ENCODE data around the gene NPIPA5.
"Not testable (repeated sequence)": the region's sequence is repeated elsewhere in the genome, so short reads cannot be mapped to it uniquely, and the experiment has no call there.

The NPIPA5 gene

DNA sequence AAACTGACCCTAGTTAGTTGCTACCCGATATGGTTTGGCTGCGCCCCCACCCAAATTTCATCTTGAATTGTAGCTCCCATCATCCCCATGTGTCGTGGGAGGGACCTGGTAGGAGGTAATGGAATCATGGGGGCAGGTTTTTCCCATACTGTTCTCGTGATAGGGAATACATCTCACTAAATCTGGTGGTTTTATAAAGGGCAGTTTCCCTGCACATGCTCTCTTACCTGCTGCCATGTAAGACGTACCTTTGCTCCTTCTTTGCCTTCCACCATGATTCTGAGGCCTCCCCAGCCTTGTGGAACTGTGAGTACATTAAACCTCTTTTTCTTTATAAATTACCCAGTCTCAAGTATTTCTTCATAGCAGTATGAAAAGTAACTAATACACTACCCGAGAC, 10.0 kb upstream of the NPIPA5 start:
- not testable (repeated sequence) for DNase-seq

- not testable (repeated sequence) for DNase-seq
Measured at GRCh38 chr16:15382810-15383209, 4.7 kb upstream of the NPIPA5 start.

DNA sequence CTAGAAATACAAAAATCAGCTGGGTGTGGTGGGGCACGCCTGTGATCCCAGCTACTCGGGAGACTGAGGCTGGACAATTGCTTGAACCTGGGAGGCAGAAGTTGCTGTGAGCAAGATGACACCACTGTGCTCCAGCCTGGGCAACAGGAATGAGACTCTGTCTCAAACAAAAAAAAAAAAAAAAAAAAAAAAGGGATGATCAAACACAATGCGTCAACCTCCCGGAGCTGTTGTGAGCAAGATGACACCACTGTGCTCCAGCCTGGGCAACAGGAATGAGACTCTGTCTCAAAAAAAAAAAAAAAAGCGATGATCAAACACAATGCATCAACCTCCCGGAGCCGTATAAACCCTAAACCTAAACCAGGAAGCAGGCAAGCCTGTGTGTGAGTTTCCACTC, 20.6 kb downstream of the NPIPA5 start:
- not testable (repeated sequence) for DNase-seq

DNA sequence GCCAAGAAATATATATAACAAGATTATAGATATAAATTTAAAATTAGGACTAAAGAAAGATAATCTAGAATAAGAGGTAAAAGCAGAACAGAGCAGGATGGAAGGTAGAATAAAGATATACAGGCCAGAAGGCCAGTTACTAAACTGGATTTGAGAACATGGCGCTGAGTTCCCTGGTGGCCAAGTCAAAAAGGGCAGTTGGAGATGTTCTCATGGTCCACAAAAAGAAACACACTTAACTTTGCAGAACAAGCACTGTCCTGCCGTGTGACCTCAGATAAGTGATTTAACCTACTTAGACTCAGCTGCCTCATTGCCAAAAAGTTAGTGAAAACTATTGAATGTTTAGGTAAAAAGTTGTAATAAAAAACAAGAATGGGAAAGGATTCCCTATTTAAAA, 23.2 kb downstream of the NPIPA5 start:
- DNase-seq, result not testable (repeated sequence)

GRCh38 chr16:15352852-15353251, 25.2 kb downstream of the NPIPA5 start:
- not testable (repeated sequence) for DNase-seq

- DNase-seq, result not testable (repeated sequence)
Measured at GRCh38 chr16:15351745-15352144, 26.3 kb downstream of the NPIPA5 start.

- not testable (repeated sequence) for DNase-seq
Measured at GRCh38 chr16:15351251-15351650, 26.8 kb downstream of the NPIPA5 start.

DNA sequence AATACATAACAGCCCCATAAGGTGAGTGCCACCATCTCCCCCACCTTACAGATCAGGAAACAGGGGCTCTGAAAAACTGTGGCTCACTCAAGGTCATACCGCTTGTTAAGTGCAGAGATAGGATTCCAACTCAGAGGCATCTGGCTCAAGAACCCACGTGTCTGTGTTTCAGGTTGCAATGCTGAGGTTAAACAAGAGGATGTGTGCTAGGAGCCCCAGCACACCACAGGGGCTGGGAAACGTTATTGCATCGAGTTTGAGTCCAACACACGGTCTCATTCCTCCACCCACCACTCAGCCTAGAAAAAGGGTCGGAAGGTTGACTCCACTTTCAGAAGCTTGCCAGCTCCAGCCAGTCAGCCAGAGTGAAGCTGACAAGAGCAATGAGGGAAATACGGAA, 29.4 kb downstream of the NPIPA5 start:
- not testable (repeated sequence) for DNase-seq

GRCh38 chr16:15342337-15342736, 35.8 kb downstream of the NPIPA5 start:
- DNase-seq, result not testable (repeated sequence)

DNA sequence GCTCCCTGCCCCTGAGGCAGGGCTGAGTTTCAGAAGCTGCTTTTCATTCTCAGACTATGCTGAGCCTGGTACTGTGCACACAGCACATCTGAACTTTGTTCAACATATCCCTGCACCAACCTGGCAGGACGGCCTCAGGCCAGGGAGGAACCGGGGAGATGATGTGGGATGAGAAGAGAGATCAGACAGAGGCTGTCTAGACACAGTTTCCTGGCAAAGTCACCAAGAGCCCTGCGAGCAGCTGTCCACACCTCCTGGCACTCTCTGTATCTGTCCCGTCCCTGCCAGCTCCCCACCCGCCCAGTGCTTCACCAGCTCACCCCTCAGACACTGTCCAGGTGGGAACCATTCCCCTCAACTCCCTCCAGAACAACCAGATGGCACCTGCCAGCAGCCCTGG, 39.1 kb downstream of the NPIPA5 start:
- DNase-seq, result not testable (repeated sequence)

DNA sequence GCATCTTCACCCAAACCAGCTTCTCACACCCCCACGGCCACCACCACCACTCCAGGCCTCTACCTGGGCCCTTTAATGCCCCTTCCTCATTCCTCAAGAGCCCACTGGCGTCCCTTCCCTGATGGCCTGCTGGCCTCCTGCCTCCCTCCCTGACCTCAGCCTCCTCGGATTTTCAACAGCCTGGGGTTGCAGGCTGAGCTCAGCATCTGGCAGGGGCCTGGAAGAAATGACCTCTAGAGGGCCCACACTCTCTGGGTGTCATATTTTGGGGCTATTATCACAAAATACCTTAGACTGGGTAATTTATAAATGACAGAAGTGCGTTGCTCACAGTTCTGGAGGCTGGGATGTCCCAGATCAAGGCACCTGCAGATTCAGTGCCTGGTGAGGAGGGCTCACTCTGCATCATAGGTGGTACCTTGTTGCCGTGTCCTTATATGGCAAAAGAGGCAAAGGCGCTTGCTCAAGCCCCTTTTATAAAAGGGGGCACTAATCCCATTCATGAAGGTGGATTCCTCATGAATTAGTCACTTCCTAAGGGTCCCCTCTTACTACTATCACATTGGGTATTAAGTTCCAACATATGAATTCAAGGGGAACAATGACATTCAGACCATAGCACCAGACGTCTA, 40.0 kb downstream of the NPIPA5 start:
- DNase-seq, result not testable (repeated sequence)

DNA sequence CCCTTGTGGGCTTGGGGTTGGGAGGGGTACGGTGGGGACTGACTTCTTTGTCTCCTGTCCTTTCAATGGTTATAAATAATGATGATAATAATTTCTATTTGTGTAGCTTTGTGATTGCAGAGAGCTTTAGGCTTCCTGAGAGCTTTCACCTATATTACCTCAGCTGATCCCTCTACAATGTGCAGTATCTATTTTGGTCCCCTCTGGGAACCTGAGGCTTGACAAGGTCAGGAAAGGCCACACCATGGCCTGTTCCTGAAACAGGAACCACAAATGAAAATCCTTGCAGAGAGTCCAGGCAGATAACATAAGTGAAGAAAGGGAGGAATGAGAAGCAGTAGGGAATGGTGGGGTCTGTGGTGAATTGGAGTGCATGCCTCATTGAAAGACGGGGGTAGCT, 42.5 kb downstream of the NPIPA5 start:
- not testable (repeated sequence) for DNase-seq

DNA sequence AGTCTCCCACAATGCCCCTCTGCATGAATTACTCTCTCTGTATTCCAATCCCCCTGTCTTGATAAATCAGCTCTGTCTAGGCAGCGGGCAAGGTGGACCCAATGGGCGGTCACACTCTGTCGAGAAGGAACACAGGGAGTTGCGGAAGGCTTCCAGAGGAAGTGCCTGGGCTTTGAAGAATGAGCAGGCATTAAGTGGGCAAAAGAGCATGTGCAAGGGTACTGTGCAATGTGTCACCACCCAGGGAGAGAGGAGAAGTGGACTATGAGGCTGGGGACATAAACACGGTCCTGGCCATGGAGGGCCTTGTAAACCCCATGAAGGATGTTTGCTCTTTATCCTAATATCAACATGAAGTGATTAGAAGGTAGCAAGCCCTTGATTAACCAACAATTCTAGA, 44.1 kb downstream of the NPIPA5 start:
- DNase-seq, result not testable (repeated sequence)

DNA sequence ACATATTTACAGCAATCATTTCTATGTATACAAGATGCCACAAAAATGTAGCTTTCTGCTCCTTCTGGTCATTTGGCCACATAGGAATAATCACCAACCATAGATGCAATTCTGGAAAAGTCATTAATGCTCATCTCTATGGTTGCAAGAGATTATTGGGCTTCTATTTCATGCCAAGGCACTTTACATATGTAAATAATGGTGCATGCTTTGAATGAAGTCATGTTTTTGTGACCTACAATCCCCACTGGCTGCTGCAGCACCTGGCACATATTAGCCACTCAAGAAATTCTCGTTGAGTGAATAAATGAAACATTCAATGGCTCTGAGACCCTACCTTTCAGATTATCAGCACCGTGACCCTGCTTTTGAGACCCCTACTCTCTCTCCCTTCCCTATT, 47.1 kb downstream of the NPIPA5 start:
- not testable (repeated sequence) for DNase-seq

DNA sequence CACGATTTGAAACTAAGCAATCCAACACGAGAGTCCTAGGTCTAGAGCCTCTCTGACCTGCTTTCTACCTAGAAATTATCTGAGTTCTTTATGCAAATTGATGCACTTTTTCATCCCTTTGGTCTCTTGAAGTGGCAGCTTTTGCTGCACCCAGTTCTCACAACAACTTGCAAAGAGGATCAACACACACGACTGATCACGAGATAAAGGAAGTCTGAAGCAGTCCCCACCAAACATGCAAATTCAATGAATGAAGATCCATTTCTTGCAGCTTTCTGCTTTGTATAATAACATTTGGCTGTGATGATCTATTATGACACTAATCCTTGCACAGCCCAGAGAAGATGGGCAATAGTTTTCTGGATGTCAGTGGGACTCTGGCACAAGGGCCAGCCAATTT, 53.1 kb downstream of the NPIPA5 start:
- DNase-seq, result not testable (repeated sequence)

DNA sequence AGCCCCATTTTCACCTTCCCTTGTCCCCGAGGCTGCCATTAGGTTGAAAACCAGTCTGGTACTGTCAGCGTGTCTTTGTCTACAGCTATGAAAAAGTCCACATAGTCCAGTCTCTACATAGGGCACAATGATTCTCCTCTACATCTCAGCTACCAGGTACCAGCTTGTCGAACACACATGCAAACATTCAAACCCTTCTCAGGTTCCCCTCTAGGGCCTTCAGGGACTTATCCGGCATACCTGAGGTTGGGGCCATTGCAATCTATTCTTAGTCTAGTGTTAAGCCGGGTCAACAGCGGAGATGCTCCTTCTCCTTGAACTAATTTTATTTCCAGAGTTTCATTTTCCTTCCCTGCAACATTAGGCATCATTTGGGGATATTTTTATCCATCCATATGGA, 54.7 kb downstream of the NPIPA5 start:
- not testable (repeated sequence) for DNase-seq

DNA sequence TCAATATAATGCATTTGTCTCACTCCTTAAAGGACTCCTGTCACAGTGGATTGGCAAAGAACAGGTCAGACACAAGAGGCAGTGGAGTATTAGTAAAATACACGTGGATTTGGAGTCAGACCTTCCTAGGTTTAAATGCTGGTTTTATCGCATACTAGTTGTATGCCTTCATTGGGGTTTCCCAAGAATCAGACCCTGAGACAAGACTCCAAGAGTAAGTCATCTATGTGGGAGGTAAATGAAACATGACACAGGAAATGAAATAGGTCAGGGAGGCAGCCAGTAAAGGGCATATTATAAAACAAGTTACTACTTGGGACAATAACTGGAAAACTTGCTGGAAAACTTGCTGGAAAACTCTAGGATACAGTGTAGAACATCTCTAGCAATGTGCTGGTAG, 56.9 kb downstream of the NPIPA5 start:
- DNase-seq, result not testable (repeated sequence)

DNA sequence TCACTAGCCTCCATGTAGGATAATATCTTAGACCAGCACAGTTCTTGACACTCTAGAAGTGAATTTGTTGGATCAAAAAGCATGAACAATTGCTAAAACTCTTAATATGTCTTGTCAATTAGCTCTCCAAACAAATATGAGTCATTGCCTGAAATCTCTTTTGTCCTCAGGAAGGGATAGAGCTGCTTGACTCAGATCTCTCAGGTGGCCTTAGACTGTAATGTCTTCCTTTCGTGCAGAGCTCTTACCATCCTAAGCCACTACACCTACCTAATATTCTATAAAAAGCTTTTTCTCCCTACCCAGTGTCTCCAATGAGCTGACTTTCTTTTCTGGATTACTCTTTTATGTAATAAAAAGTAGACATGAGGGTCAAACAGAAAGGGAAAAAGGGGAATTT, 63.5 kb downstream of the NPIPA5 start:
- DNase-seq, result not testable (repeated sequence)
